MM.1S (cell line): ENCODE data around the gene CHCHD10.

Experiments
- CTCF ChIP-seq: fragments of 300-600 bp; sonication (generic); IDR thresholded peaks from 2 replicates; pipeline ENCODE4 v1.5.1; 2016; ENCODE audit warnings: antibody characterized with exemption, low read length, mixed read lengths
- EZH2 ChIP-seq: fragments of 300-600 bp; sonication (generic); optimal IDR thresholded peaks from 2 replicates; pipeline ENCODE3; 2017; ENCODE audit warnings: low read depth, mild to moderate bottlenecking, antibody characterized with exemption, low read length, mixed read lengths

DNA sequence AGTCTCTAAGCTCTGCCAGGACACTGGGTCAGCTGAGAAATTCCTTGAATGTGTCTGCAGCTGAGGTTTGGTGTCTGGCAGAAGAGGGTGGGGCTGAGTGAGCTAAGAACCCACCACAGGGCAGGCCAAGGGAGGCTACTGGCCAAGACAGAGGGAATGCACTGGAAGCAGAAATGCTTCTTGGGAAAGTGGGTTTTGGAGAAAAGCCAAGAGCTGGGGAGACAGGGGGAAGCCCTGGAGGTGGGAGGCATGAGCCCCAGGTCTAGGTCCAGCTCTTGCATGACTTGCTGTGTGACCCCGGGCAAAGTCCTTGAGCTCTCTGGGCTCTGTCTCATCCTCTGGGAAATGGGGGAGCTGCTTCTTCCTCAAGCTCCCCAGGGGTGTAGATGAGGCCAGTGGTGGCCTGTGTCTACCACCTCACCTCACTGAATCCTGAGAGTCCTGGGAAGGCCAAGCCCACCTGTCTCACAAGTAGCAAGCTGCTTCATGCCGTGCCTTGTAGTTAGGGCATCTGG lies 7.2 kb upstream of the CHCHD10 start:
- TF ChIP-seq CTCF (no peak), EZH2 (no peak)
